ENCODE measurements around the gene MYCBP. TPM values are rescaled to one million over a fixed set of nuclear protein-coding genes. Genes with fewer than 3 reads are reported as not detected.

The MYCBP gene
- total RNA-seq, 2 donors from 2014 or later, result 12.2 to 14.0 TPM

- TF ChIP-seq CTCF (IDR thresholded peaks at IDR 0.05) (no peak), POLR2A (IDR thresholded peaks at IDR 0.05) (no peak)
- Histone ChIP-seq H3K4me3 (peak overlapping the region; percentile 44 to 76), H3K9me3 (no peaks in the 10 kb centered on the region), H3K4me1 (peaks cover 39% of the 10 kb centered on the region), H3K27ac (peak overlapping the region in 3 of 4 donors; percentile 81 to 95 (median 82)), H3K27me3 (no peaks in the 10 kb centered on the region), H3K36me3 (replicated peaks in 1 of 2; ENCODE audit: insufficient read depth in 1 of 2, low read depth in 2 of 2) (peaks cover 0 to 7% of the 10 kb centered on the region in 2 donors)
- 0 to 2% methylated on average over 6 of the region's 6 CpGs for WGBS, 2 donors
- intact Hi-C loops (cut with DNase I), result no loop called here
- ATAC-seq (no peak), DNase-seq (no peak)
Measured at GRCh38 chr1:38860454-38860795, 12.7 kb downstream of the MYCBP start.

- H3K4me1 ChIP-seq, result peaks cover 39% of the 10 kb centered on the region
- intact Hi-C loops (cut with DNase I), result loop anchor here (10.0 kb wide), 1 partner anchor 135 kb away; the partner anchor contains the start of gene AKIRIN1
- peak; percentile 99 for ATAC-seq
Measured at GRCh38 chr1:38859561-38860453, 13.3 kb downstream of the MYCBP start, which contains the start of gene RRAGC. TSS of gene RRAGC (minus strand) at chr1:38859772. CDS start at chr1:38859646, 126 bp downstream.

GRCh38 chr1:38858833-38859560 lies 14.2 kb downstream of the MYCBP start:
- DNase-seq (peak; percentile 60 to 75 (median 66)), ATAC-seq (peak; percentile 26)
- peak overlapping the region; percentile 79 to 95 (median 82) for H3K27ac ChIP-seq
- whole genome bisulfite sequencing, 2 donors, result 0 to 1% methylated on average over 7 to 51 of the region's 51 CpGs
- no peaks in the 10 kb centered on the region for H3K9me3 ChIP-seq
- H3K36me3 ChIP-seq (replicated peaks in 1 of 2; ENCODE audit: insufficient read depth in 1 of 2, low read depth in 2 of 2), result peaks cover 0 to 8% of the 10 kb centered on the region in 2 donors
- H3K4me1 ChIP-seq, result peaks cover 39% of the 10 kb centered on the region
- H3K4me3 ChIP-seq, result peak overlapping the region; percentile 67 to 78
- intact Hi-C loops (cut with DNase I), result loop anchor here (10.0 kb wide), 1 partner anchor 136 kb away; the partner anchor contains the start of gene AKIRIN1
- H3K27me3 ChIP-seq, result no peaks in the 10 kb centered on the region
- peak in 2 of 3 donors; percentile 59 to 60 for TF ChIP-seq POLR2A (IDR thresholded peaks at IDR 0.05)
- no peak for TF ChIP-seq CTCF (IDR thresholded peaks at IDR 0.05)

More at GRCh38 chr1:38859561-38860453, 13.3 kb downstream of the MYCBP start, which contains the start of gene RRAGC:
- TF ChIP-seq POLR2A (IDR thresholded peaks at IDR 0.05) (peak; percentile 29 to 60 (median 50)), CTCF (IDR thresholded peaks at IDR 0.05) (no peak)
- H3K36me3 ChIP-seq (replicated peaks in 1 of 2; ENCODE audit: insufficient read depth in 1 of 2, low read depth in 2 of 2), result peaks cover 0 to 8% of the 10 kb centered on the region in 2 donors
- WGBS, 2 donors, result 1% methylated on average over 9 to 70 of the region's 70 CpGs
- H3K4me3 ChIP-seq, result peak within 1 kb of the TSS; percentile 76 to 78
- no peaks in the 10 kb centered on the region for H3K9me3 ChIP-seq
- peak; percentile 99 to 100 (median 100) for DNase-seq
- no peaks in the 10 kb centered on the region for H3K27me3 ChIP-seq
- H3K27ac ChIP-seq, result peak within 1 kb of the TSS; percentile 79 to 95 (median 82)

- 77 to 87% methylated on average over 4 of the region's 4 CpGs for WGBS, 2 donors
- H3K4me1 ChIP-seq, result peaks cover 13% of the 10 kb centered on the region
- intact Hi-C loops (cut with DNase I), result loop anchor here (10.0 kb wide), 1 partner anchor 142 kb away; the partner anchor contains the start of gene AKIRIN1
- no peaks in the 10 kb centered on the region for H3K9me3 ChIP-seq
- H3K27ac ChIP-seq, result no peak overlapping the region
- H3K27me3 ChIP-seq, result no peaks in the 10 kb centered on the region
- no peak overlapping the region for H3K4me3 ChIP-seq
- ATAC-seq, result no peak
- DNase-seq, result no peak
- H3K36me3 ChIP-seq (replicated peaks in 1 of 2; ENCODE audit: insufficient read depth in 1 of 2, low read depth in 2 of 2), result peaks cover 0 to 11% of the 10 kb centered on the region in 2 donors
- no peak for TF ChIP-seq CTCF (IDR thresholded peaks at IDR 0.05)
- TF ChIP-seq POLR2A (IDR thresholded peaks at IDR 0.05), result no peak
Measured at GRCh38 chr1:38852780-38853179, 20.4 kb downstream of the MYCBP start.

Data from body of pancreas (tissue), 4 donors.